ENCODE data around the gene MAB21L3.

DNA sequence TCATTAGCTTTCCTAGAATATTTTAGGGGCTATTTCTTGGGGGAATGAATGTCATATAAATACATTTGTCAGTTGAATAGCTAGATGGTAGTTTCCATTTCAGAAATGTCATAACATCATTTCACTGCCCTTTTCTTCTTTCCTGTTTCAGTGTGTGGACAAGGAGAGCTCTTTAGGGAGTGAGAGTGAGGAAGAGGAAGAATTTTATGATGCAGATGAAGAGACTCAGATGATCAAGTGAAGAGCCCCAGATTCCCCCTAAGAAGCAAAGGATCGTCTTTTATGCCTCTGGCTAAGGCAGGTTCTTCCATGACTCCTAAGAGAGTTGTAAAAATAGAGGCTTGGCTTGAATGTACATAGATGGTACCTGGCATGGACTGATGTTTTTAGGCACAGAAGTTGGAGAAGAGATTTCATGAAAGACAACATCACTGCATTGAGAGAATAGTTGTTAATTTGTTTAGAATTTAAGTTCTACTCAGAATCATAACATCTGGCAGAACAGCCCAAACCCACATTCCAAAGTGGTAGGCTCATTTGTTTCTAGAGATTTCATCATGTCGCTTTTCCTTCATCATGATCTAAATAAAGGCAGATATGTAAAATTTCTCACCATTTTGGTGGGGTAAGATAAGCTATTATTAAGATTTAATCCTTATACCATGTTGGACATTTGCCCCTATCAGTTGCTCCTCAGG, 44.2 kb upstream of the MAB21L3 start:
- TF ChIP-seq, protein P1, sequence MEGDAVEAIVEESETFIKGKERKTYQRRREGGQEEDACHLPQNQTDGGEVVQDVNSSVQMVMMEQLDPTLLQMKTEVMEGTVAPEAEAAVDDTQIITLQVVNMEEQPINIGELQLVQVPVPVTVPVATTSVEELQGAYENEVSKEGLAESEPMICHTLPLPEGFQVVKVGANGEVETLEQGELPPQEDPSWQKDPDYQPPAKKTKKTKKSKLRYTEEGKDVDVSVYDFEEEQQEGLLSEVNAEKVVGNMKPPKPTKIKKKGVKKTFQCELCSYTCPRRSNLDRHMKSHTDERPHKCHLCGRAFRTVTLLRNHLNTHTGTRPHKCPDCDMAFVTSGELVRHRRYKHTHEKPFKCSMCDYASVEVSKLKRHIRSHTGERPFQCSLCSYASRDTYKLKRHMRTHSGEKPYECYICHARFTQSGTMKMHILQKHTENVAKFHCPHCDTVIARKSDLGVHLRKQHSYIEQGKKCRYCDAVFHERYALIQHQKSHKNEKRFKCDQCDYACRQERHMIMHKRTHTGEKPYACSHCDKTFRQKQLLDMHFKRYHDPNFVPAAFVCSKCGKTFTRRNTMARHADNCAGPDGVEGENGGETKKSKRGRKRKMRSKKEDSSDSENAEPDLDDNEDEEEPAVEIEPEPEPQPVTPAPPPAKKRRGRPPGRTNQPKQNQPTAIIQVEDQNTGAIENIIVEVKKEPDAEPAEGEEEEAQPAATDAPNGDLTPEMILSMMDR (IDR thresholded peaks at IDR 0.05): no peak
- TF ChIP-seq POLR2A (IDR thresholded peaks at IDR 0.05): no peak

Data from adrenal gland (tissue), 5 donors.